ENCODE measurements around the gene SLC51A.

DNA sequence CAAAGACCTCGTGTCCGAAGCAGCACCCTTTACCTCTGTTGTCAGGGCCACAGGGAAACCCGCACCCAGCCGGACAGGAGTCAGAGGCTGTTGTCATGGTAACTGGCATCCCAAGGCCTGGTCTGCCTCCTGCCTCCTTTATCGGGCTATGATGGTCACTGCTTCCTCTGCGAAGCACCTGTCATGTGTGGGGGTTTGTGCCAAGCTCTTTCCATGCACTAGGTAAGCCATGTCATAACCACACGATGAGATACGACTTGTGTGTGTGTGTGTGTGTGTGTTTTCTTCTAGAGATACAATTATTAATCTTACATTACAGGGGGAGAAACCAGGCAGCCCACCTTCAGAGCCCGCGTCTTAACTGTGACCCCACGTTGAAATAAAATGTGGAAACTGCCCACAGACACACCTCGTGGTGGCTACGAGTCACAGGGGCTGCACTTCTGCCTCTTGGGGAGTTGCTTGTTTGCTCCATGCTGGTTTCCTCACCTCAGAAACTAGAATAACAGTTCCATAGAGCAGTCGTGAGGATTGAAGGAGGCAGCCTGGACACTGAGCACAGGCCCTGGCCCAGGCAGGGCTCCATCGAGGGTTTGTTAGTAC, 23.1 kb upstream of the SLC51A start:
- TF ChIP-seq EZH2 (IDR thresholded peaks at IDR 0.05; ENCODE audit: insufficient read depth, poor library complexity, severe bottlenecking) (no peak), EZH2phosphoT487 (IDR thresholded peaks at IDR 0.05; ENCODE audit: insufficient read depth, low read depth) (no peak)

Measured in GM23248 (cell line).